GM19099 (cell line): Measurements from ENCODE around the gene FGD4.

Experiments
- POLR2A ChIP-seq: IDR thresholded peaks from 3 replicates; pipeline ENCODE4 v1.6.1; 2011; ENCODE audit warnings: low read depth; ENCODE audit not compliant: insufficient read length; ENCODE audit errors: extremely low read depth

The FGD4 gene

GRCh38 chr12:32466187-32466586 is 66.8 kb downstream of the FGD4 start:
- no peak for TF ChIP-seq POLR2A

GRCh38 chr12:32466986-32467711 is 67.8 kb downstream of the FGD4 start:
- no peak for TF ChIP-seq POLR2A

GRCh38 chr12:32467959-32468863 is 68.9 kb downstream of the FGD4 start:
- no peak for TF ChIP-seq POLR2A

GRCh38 chr12:32470936-32471470 is 71.6 kb downstream of the FGD4 start:
- TF ChIP-seq POLR2A: no peak

GRCh38 chr12:32471591-32472001 is 72.2 kb downstream of the FGD4 start:
- no peak for TF ChIP-seq POLR2A

GRCh38 chr12:32475724-32476123 is 76.4 kb downstream of the FGD4 start:
- no peak for TF ChIP-seq POLR2A

GRCh38 chr12:32476446-32476845 is 77.1 kb downstream of the FGD4 start:
- no peak for TF ChIP-seq POLR2A

GRCh38 chr12:32477714-32478113 is 78.4 kb downstream of the FGD4 start:
- no peak for TF ChIP-seq POLR2A

- no peak for TF ChIP-seq POLR2A
Measured at GRCh38 chr12:32478166-32478565, 78.8 kb downstream of the FGD4 start.

GRCh38 chr12:32478858-32479725 is 79.7 kb downstream of the FGD4 start:
- TF ChIP-seq POLR2A: no peak

- TF ChIP-seq POLR2A: no peak
Measured at GRCh38 chr12:32482226-32482625, 82.9 kb downstream of the FGD4 start.

GRCh38 chr12:32483499-32483898 is 84.1 kb downstream of the FGD4 start:
- no peak for TF ChIP-seq POLR2A

- no peak for TF ChIP-seq POLR2A
Measured at GRCh38 chr12:32483993-32484392, 84.6 kb downstream of the FGD4 start.

GRCh38 chr12:32486158-32486557 is 86.8 kb downstream of the FGD4 start:
- no peak for TF ChIP-seq POLR2A

- no peak for TF ChIP-seq POLR2A
Measured at GRCh38 chr12:32488132-32488531, 88.8 kb downstream of the FGD4 start.

- no peak for TF ChIP-seq POLR2A
Measured at GRCh38 chr12:32489070-32489469, 89.7 kb downstream of the FGD4 start.

- TF ChIP-seq POLR2A: no peak
Measured at GRCh38 chr12:32490801-32491200, 91.4 kb downstream of the FGD4 start.
